HG02884 (cell line): Measurements from ENCODE around the gene DHRS1.
A peak's percentile ranks its signal among the peaks of the same experiment; 100 is the strongest.

ENCODE experiments used
- ATAC-seq: cut with Tn5 transposase; IDR thresholded peaks from one replicate; pipeline ENCODE4 v1.9.1; 2021; ENCODE audit warnings: mild to moderate bottlenecking, moderate library complexity; ENCODE audit not compliant: unreplicated experiment

DHRS1 gene

DNA sequence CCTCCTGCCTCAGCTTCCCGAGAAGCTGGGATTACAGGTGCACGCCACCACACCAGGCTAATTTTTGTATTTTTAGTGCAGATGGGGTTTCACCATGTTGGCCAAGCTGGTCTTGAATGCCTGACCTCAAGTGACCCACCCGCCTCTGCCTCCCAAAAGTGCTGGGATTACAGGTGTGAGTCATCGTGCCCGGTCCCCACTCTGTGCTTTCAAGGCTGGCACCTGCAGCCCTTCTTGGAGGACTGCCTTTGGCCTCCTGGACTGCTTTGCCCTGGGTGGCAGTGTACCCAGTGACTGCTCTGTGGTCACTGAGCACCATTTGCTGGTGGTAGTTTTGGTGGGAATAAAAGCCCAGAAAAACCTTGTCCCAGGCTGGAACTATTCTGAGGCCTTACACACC, 12.6 kb downstream of the DHRS1 start:
- ATAC-seq, result no peak

- ATAC-seq, result no peak
Measured at GRCh38 chr14:24285351-24285750, 14.2 kb downstream of the DHRS1 start.

GRCh38 chr14:24284501-24285035, 15.0 kb downstream of the DHRS1 start:
- no peak for ATAC-seq

DNA sequence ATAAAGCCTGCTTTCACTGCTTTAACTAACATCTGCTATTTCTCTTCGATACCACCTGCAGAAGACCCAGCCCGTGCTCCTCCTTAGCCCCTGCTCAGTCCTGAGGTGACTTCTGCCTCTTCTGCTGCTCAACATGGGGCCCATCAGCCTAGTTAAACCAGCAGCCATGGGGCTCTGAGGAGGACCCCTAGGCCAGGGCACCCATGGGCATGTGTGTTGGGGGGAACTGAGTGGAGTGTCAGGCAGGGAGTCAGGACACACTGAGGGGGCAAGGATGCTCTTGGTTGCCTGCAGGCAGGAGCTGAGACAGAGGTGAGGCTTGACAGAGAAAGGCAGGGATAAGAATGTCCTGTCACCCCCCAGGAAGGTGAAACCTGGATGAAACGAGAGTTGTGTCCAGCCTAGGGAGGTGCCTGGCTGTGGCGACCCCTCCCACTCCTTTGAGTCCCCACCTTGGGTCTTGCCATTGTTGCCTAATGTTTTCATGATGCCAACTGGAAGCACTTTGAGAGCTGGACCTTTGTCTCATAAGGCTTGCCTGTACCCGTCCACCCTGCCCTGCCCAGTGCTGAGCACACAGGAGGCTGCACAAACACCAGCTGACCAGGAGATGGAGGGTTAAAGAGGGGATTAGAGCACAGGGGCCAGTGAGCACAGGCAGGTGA, 15.7 kb downstream of the DHRS1 start:
- ATAC-seq, result no peak

DNA sequence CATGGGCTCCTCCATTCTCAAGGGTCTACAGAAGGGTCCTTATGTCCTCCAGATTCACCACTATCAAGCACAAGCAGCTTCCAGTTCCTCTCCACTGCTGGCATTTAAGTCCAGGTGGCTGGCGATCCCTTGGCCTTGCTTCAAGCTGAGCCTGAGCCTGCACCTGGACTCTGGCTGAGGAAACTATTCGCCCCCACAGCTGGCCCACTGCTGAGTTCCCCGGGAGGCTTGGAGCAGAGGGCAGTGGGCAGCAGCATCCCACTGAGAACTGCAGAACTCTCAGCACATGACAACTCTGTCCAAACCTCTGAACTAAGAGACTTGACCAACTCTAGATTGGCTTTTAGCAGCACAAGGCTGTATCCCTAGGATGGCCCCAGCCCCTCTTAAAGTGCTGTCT, 16.8 kb downstream of the DHRS1 start:
- ATAC-seq, result no peak

DNA sequence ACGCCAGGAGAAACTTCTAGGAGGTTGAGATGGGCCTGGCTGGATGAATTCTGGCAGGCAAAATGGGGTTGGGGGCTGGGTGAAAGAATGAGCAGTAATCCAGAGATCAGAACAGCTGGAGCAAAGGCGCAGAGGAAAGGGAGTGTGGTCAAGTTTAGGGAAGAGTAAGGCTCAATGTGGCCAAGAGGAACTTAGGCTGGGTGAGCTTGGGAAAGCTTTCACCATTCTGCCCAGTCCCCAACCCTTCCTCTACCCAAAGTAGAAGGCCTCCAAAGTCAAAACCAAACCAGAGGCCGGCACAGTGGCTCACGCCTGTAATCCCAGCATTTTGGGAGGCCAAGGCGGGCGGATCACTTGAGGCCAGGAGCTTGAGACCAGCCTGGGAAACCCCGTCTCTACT, 17.9 kb downstream of the DHRS1 start:
- no peak for ATAC-seq

GRCh38 chr14:24280797-24281460, 18.7 kb downstream of the DHRS1 start:
- no peak for ATAC-seq

GRCh38 chr14:24279301-24280186, 20.0 kb downstream of the DHRS1 start:
- ATAC-seq, result peak; percentile 55

DNA sequence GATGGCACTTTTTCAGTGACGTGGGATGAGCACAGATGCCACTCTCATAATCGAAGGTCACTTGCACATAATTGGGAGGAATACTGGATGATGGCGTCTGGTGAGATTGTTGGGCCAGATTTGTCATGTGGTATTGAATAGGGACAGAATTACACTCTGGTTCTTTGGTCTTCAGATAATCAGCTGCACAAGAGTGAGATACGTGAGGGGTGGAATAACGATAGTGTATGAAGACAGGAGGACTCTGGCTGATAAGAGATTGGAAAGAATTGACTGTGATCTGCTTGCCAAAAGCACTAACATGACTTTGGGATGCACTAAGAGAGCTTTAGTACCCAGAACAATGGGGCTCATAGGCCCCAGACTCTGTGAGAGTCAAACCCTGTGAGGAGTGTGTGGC, 21.2 kb downstream of the DHRS1 start:
- ATAC-seq, result no peak

GRCh38 chr14:24277606-24278321, 21.8 kb downstream of the DHRS1 start:
- no peak for ATAC-seq

DNA sequence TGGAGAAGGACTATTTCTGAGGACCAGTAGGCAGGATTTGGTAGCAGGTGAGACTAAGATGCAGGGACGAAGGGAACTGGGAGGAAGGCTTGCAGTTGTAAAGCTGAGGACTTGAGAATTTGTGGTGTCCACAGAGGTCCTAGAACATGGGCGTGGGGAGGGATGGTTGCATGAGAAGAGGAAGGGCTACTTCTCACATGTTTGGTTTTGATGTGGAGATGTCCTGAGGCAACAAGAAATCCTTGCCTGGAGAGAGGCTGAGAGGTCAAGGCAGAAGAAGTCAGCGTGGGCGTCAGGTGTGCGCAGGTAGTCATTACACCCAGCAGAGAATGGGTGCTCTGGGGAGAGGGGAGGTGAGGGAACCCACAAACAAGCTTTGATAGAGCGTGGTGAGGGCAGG, 22.5 kb downstream of the DHRS1 start:
- no peak for ATAC-seq

- peak; percentile 51 for ATAC-seq
Measured at GRCh38 chr14:24274101-24274543, 25.5 kb downstream of the DHRS1 start.

- no peak for ATAC-seq
Measured at GRCh38 chr14:24273422-24273998, 26.1 kb downstream of the DHRS1 start.

GRCh38 chr14:24272467-24272866, 27.1 kb downstream of the DHRS1 start:
- no peak for ATAC-seq

GRCh38 chr14:24271834-24272263, 27.7 kb downstream of the DHRS1 start:
- ATAC-seq, result no peak

GRCh38 chr14:24271134-24271833, 28.3 kb downstream of the DHRS1 start, which contains the start of gene RABGGTA:
TSS of gene RABGGTA (minus strand) at chr14:24271597. CDS start at chr14:24271115, 482 bp downstream.
- ATAC-seq, result peak; percentile 86

GRCh38 chr14:24270537-24271133, 28.9 kb downstream of the DHRS1 start:
- no peak for ATAC-seq

- no peak for ATAC-seq
Measured at GRCh38 chr14:24269910-24270536, 29.6 kb downstream of the DHRS1 start.

DNA sequence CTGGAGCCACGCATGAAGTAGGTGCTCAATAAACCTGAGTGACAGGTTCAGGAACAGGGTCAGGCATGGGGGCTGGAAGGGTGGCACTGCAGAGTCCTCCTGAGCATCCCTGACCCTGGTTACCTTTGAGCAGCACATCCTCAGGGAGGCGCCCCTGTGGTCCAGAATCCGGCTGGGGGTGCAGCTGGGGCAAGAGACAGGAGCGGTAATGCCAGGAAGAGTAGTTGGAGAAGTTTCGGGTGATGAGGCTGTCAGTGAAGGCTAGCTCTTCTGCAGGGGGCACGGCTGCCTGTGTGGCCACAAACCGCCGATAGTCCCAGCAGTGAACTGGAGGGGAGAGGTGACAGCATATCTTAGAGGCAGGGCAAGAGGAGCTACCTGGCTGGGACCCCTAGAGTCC, 30.2 kb downstream of the DHRS1 start:
- no peak for ATAC-seq
